Gastroesophageal sphincter (tissue), 4 donors: ENCODE data around the gene CLEC4F. TPM values are rescaled to one million over a fixed set of nuclear protein-coding genes. Genes with fewer than 3 reads are reported as not detected.

ENCODE experiments used
- ATAC-seq: fragments of 150-250 bp; one replicate; pipeline ENCODE4 v1.9.1; 2016; ENCODE audit warnings: mild to moderate bottlenecking, moderate library complexity
- H3K27ac ChIP-seq, 4 donors: fragments of 200-600 bp; sonication (generic) in 3 of 4; 1 replicate in 3 of 4; 2 replicates in 1 of 4; pipeline ENCODE4 v1.5.1; 2016 to 2019
- H3K27me3 ChIP-seq: fragments of 200-600 bp; sonication (generic); one replicate; pipeline ENCODE4 v1.5.1; 2019
- H3K36me3 ChIP-seq, 2 donors: fragments of 200-600 bp; sonication (generic); one replicate each; pipeline ENCODE4 v1.5.1; 2019; ENCODE audit warnings: control low read depth in 1 of 2
- H3K4me1 ChIP-seq, 3 donors: fragments of 200-600 bp; sonication (generic); 1 replicate in 2 of 3; 2 replicates in 1 of 3; pipeline ENCODE4 v1.5.1; 2016 to 2019; ENCODE audit warnings: control low read depth in 2 of 3
- H3K4me3 ChIP-seq, 2 donors: fragments of 200-600 bp; sonication (generic); one replicate each; pipeline ENCODE4 v1.5.1; 2019; ENCODE audit warnings: mild to moderate bottlenecking in 1 of 2, moderate library complexity in 1 of 2
- H3K9me3 ChIP-seq, 3 donors: fragments of 200-600 bp; sonication (generic); one replicate each; pipeline ENCODE4 v1.5.1; 2017 to 2019; ENCODE audit warnings: control low read depth in 2 of 3
- EP300 ChIP-seq: sonication (generic); formaldehyde crosslinking; IDR thresholded peaks from one replicate; pipeline ENCODE4 v1.6.1; 2017; ENCODE audit warnings: antibody characterized with exemption, mild to moderate bottlenecking
- POLR2A ChIP-seq, 2 donors: fragments of 450-650 bp; IDR thresholded peaks; one replicate each; pipeline ENCODE4 v1.6.1; 2017; ENCODE audit warnings: antibody characterized with exemption in 2 of 2, mild to moderate bottlenecking in 2 of 2, moderate library complexity in 1 of 2
- POLR2AphosphoS5 ChIP-seq: sonication (generic); formaldehyde crosslinking; IDR thresholded peaks from one replicate; pipeline ENCODE4 v1.6.1; 2017; ENCODE audit warnings: antibody characterized with exemption
- WGBS, 2 donors: methylation state at CpG; one replicate each; pipeline ENCODE4 v1.1.5; 2018; ENCODE audit warnings: low coverage in 1 of 2; 5-methylcytosine and 5-hydroxymethylcytosine counted together
- small RNA-seq, 4 donors: library from RNA; depleted of rRNA; stranded (forward); fragments of <200 nt; gene quantifications; one replicate each; pipeline ENCODE3, GENCODE V24; 2016
- total RNA-seq, 4 donors: library from RNA; depleted of rRNA; stranded (reverse); fragments of >200 nt; gene quantifications; one replicate each; pipeline ENCODE4 v1.1.0, GENCODE V29; 2016
- TF ChIP-seq, protein P1 (sequence below), 4 experiments: fragments of 200-600 bp in 2 of 4; fragments of 450-650 bp in 2 of 4; sonication (generic) in 1 of 4; IDR thresholded peaks; one replicate each; pipeline ENCODE4 v1.5.1; 2017 to 2019; ENCODE audit warnings: antibody characterized with exemption in 4 of 4, mild to moderate bottlenecking in 2 of 4, moderate library complexity in 2 of 4

Gene CLEC4F
- total RNA-seq, 4 donors from 2014 or later: 1.1 TPM; not detected in 2

DNA sequence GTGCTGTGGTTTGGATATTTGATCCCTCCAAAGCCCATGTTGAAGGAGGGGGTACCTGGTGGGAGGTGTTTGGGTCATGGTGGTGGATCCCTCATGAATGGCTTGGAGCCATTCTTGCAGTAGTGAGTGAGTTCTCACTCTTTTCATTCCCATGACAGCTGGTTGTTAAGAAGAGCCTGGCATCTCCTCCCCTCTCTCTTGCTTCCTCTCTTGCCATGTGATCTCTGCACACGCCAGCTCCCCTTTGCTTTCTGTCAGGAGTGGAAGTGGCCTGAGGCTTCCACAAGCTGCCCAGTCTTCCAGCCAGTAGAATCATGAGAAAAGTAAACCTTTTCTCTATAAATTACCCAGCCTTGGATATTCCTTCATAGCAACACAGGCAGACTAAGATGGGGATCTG is 61.0 kb downstream of the CLEC4F start:
- H3K27ac ChIP-seq: no peak overlapping the region
- peaks cover 44% of the 10 kb centered on the region for H3K27me3 ChIP-seq
- H3K9me3 ChIP-seq: no peaks in the 10 kb centered on the region
- H3K36me3 ChIP-seq: no peaks in the 10 kb centered on the region
- H3K4me1 ChIP-seq: no peaks in the 10 kb centered on the region
- TF ChIP-seq POLR2A (IDR thresholded peaks at IDR 0.05): no peak
- TF ChIP-seq, protein P1, sequence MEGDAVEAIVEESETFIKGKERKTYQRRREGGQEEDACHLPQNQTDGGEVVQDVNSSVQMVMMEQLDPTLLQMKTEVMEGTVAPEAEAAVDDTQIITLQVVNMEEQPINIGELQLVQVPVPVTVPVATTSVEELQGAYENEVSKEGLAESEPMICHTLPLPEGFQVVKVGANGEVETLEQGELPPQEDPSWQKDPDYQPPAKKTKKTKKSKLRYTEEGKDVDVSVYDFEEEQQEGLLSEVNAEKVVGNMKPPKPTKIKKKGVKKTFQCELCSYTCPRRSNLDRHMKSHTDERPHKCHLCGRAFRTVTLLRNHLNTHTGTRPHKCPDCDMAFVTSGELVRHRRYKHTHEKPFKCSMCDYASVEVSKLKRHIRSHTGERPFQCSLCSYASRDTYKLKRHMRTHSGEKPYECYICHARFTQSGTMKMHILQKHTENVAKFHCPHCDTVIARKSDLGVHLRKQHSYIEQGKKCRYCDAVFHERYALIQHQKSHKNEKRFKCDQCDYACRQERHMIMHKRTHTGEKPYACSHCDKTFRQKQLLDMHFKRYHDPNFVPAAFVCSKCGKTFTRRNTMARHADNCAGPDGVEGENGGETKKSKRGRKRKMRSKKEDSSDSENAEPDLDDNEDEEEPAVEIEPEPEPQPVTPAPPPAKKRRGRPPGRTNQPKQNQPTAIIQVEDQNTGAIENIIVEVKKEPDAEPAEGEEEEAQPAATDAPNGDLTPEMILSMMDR (IDR thresholded peaks at IDR 0.05): no peak
- TF ChIP-seq EP300: no peak
- no peak for TF ChIP-seq POLR2AphosphoS5
- 71% methylated on average over 1 of the region's 1 CpG; no CpG with 5 or more reads in 1 of the 2 donors for WGBS, 2 donors
- no peak for ATAC-seq
- H3K4me3 ChIP-seq: no peak overlapping the region

Small RNA genes lying within 50 kb of the gene (small RNA-seq; reads per million reads assigned to genes)
- gene HMGN2P21: 0 reads per million in 4 donors

Other genes starting within 250 kb of the CLEC4F start
- 1 to 10 TPM; 2.4 to 7.8 (median 3.6) TPM for gene ADD2, start 52.4 kb downstream of the CLEC4F start, total RNA-seq
- not detected for gene FIGLA, start 30.0 kb downstream of the CLEC4F start, total RNA-seq
- under 1 TPM in 2 of 4 donors, not detected in 2; 0.39 to 0.92 TPM for gene CD207, start 15.2 kb upstream of the CLEC4F start, total RNA-seq
- gene VAX2, start 80.0 kb upstream of the CLEC4F start, total RNA-seq: 1 to 10 TPM in 2 of 4 donors, not detected in 2; 1.9 to 2.0 TPM
- gene ATP6V1B1, start 115.3 kb upstream of the CLEC4F start, total RNA-seq: under 1 TPM in 1 of 4 donors, not detected in 3; 0.46 TPM
- 1 to 10 TPM in 2 of 4 donors, under 1 TPM in 2; 0.27 to 2.8 (median 0.97) TPM for gene ANKRD53, start 158.0 kb upstream of the CLEC4F start, total RNA-seq
- 10 to 100 TPM; 24.6 to 41.0 (median 34.9) TPM for gene TEX261, start 174.3 kb upstream of the CLEC4F start, total RNA-seq
- gene NAGK, start 248.0 kb upstream of the CLEC4F start, total RNA-seq: 10 to 100 TPM; 46.7 to 93.8 (median 66.1) TPM